Activated CD4-positive, alpha-beta T cell treated with anti-CD3 and anti-CD28 coated beads, Interleukin-2, amount 10 ng/mL, durations not matched to agents 7 days and 5 days (primary cell): ENCODE data around the gene ZBTB9. TPM values are rescaled to one million over a fixed set of nuclear protein-coding genes. Genes with fewer than 3 reads are reported as not detected.
A peak's percentile ranks its signal among the peaks of the same experiment; 100 is the strongest.

Source experiments
- CTCF ChIA-PET: fragments of 350-600 bp; sonication (Branson Sonifier 250); formaldehyde crosslinking; loops from one replicate; lab custom pipeline; 2021; ENCODE audit warnings: antibody characterized with exemption; lab: Charles Lee
- POLR2A ChIA-PET: fragments of 350-600 bp; sonication (Branson Sonifier 250); formaldehyde crosslinking; loops from one replicate; lab custom pipeline; 2021; ENCODE audit warnings: antibody characterized with exemption; lab: Charles Lee
- DNase-seq: peaks from one replicate; pipeline ENCODE4 v3.0.0-alpha.2; 2020
- H3K27ac Mint-ChIP-seq: one replicate; pipeline ENCODE4 v1.8.0; 2021; ENCODE audit warnings: mild to moderate bottlenecking, moderate library complexity, mixed read lengths
- H3K27me3 Mint-ChIP-seq: one replicate; pipeline ENCODE4 v1.8.0; 2021; ENCODE audit warnings: mixed read lengths
- H3K36me3 Mint-ChIP-seq: one replicate; pipeline ENCODE4 v1.8.0; 2021; ENCODE audit warnings: low read depth, mixed read lengths
- H3K4me1 Mint-ChIP-seq: one replicate; pipeline ENCODE4 v1.8.0; 2021; ENCODE audit warnings: mixed read lengths
- H3K4me3 Mint-ChIP-seq: one replicate; pipeline ENCODE4 v1.8.0; 2021; ENCODE audit warnings: mild to moderate bottlenecking, moderate library complexity, mixed read lengths
- H3K9me3 Mint-ChIP-seq: one replicate; pipeline ENCODE4 v1.8.0; 2021; ENCODE audit warnings: mixed read lengths
- total RNA-seq, 2 experiments: library from RNA; stranded (reverse); gene quantifications; one replicate each; pipeline ENCODE4 v1.2.3, GENCODE V29; 2021

Gene ZBTB9
- 1 to 10 TPM; 9.0 to 9.9 TPM for total RNA-seq

DNA sequence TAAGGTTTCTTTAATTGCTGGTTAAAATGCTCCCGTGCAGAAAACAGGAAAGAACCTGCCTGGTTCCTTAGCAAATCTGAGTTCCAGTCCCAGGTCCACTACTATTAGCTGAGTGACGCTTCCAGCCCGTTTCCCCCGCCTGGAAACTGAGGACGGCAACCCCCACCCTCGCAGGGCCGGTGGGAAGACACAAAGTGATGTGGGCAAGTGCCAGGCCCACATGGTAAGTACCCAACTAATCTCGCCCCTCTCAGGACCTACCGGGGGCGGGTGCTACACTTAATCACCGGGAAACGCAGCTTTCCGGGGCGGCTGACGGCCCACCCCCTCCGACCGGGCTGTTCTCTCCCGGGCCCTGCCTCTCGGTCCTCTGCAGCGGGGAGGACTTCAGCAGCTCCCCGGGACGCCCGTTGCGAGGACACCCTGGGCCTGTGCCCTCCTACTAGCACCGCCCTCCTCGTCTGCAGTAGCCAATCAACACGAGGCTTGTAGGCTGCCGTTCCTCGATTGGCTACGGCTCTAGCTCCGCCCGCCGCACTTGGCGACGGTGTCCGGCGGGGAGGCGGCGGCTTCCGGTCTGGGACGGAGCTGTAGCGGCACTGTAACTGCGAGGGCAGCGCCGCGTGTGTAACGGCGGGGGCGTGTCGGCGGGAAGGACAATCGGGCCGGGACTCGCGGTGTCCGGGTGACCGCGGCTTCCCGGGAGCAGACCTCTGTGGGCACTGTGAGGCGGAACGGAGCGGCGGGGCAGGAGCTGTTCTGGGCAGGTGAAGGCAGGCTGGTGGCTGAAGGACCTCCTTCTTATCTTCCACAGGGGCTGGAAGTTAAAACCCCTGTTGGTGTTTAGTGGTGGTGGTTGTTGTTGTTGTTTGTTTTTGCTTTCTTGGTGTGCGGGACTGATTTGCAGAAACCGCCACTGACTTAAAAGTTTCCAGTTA is at the start of gene ZBTB9:
TSS of gene ZBTB9 (plus strand) at position 568 of the 938 bp plus-strand sequence. CDS start 525 bp downstream, outside the sequence.
- peak; percentile 97 for DNase-seq
- no peaks in the 10 kb centered on the region for H3K27me3 Mint-ChIP-seq
- ChIA-PET CTCF (interaction anchor here (0.8 to 1.8 kb wide), 10 partner anchors 7 to 315 kb away, joined by 3 to 7 read pairs (median 4); partner anchors contain the start of gene UQCC2), POLR2A (interaction anchor here (0.5 to 1.0 kb wide), 4 partner anchors 14 to 166 kb away, joined by 3 to 9 read pairs (median 4); no protein-coding TSS in a partner anchor)
- H3K4me3 Mint-ChIP-seq: peak within 1 kb of the TSS; percentile 91
- peaks cover 27% of the 10 kb centered on the region for H3K4me1 Mint-ChIP-seq
- H3K27ac Mint-ChIP-seq: peak within 1 kb of the TSS; percentile 90
- H3K9me3 Mint-ChIP-seq: no peaks in the 10 kb centered on the region
- H3K36me3 Mint-ChIP-seq: peaks cover 18% of the 10 kb centered on the region

GRCh38 chr6:33404884-33405283 is 49.5 kb upstream of the ZBTB9 start:
- no peak for DNase-seq
- ChIA-PET CTCF (interaction anchor here (1.0 to 1.1 kb wide), 2 partner anchors 9 to 11 kb away, joined by 3 read pairs; no protein-coding TSS in a partner anchor), POLR2A (no interaction called here)
- Mint-ChIP-seq H3K4me1 (peaks cover 43% of the 10 kb centered on the region), H3K9me3 (no peaks in the 10 kb centered on the region), H3K27me3 (no peaks in the 10 kb centered on the region), H3K36me3 (peaks cover 78% of the 10 kb centered on the region), H3K27ac (peak overlapping the region; percentile 17), H3K4me3 (no peak overlapping the region)

DNA sequence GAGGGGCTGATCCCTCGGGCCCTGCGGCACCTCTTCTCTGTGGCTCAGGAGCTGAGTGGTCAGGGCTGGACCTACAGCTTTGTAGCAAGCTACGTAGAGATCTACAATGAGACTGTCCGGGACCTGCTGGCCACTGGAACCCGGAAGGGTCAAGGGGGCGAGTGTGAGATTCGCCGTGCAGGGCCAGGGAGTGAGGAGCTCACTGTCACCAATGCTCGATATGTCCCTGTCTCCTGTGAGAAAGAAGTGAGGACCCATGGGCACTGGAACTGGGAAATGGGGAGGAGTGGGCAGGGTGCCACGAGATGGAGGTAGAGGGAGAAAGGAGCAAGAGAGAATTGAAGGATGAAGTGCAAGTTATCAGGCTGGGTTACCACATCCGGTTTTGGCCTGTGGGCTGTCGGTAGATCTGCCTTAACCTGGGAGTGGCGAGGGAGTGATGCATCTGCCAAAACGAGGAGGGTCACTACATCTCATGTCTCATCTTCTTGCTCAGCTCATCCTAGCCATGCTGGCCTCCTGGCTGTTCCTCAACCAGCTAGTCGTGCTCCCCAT is 48.9 kb upstream of the ZBTB9 start:
- no peak for DNase-seq
- H3K36me3 Mint-ChIP-seq: peaks cover 76% of the 10 kb centered on the region
- no peak overlapping the region for H3K4me3 Mint-ChIP-seq
- POLR2A ChIA-PET: no interaction called here
- CTCF ChIA-PET: interaction anchor here (0.9 to 1.1 kb wide), 4 partner anchors 9 to 13 kb away, joined by 3 to 4 read pairs (median 3); partner anchors contain the start of gene KIFC1
- peaks cover 46% of the 10 kb centered on the region for H3K4me1 Mint-ChIP-seq
- H3K27ac Mint-ChIP-seq: peak overlapping the region; percentile 69
- no peaks in the 10 kb centered on the region for H3K9me3 Mint-ChIP-seq
- H3K27me3 Mint-ChIP-seq: no peaks in the 10 kb centered on the region

DNA sequence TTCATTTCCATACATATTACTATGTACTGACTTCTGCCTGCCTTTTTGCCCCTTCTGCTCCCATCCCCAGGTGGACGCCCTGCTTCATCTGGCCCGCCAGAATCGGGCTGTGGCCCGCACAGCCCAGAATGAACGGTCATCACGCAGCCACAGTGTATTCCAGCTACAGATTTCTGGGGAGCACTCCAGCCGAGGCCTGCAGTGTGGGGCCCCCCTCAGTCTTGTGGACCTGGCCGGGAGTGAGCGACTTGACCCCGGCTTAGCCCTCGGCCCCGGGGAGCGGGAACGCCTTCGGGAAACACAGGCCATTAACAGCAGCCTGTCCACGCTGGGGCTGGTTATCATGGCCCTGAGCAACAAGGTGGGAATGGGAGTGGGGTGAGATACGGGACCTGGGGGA is 48.2 kb upstream of the ZBTB9 start:
- Mint-ChIP-seq H3K9me3 (no peaks in the 10 kb centered on the region), H3K4me3 (no peak overlapping the region), H3K27me3 (no peaks in the 10 kb centered on the region), H3K4me1 (peaks cover 46% of the 10 kb centered on the region), H3K36me3 (peaks cover 71% of the 10 kb centered on the region), H3K27ac (peak overlapping the region; percentile 81)
- ChIA-PET POLR2A (no interaction called here), CTCF (interaction anchor here (0.9 kb wide), 2 partner anchors 11 to 14 kb away, joined by 3 to 4 read pairs; partner anchors contain the start of gene KIFC1)
- no peak for DNase-seq

- H3K27ac Mint-ChIP-seq: no peak overlapping the region
- H3K4me1 Mint-ChIP-seq: peaks cover 52% of the 10 kb centered on the region
- no peaks in the 10 kb centered on the region for H3K27me3 Mint-ChIP-seq
- no peaks in the 10 kb centered on the region for H3K9me3 Mint-ChIP-seq
- CTCF ChIA-PET: interaction anchor here (0.6 to 1.9 kb wide), 4 partner anchors 12 to 557 kb away, joined by 3 to 5 read pairs (median 4); no protein-coding TSS in a partner anchor
- no peak for DNase-seq
- H3K36me3 Mint-ChIP-seq: peaks cover 65% of the 10 kb centered on the region
- POLR2A ChIA-PET: no interaction called here
- no peak overlapping the region for H3K4me3 Mint-ChIP-seq
Measured at GRCh38 chr6:33407132-33407718, 47.2 kb upstream of the ZBTB9 start.

DNA sequence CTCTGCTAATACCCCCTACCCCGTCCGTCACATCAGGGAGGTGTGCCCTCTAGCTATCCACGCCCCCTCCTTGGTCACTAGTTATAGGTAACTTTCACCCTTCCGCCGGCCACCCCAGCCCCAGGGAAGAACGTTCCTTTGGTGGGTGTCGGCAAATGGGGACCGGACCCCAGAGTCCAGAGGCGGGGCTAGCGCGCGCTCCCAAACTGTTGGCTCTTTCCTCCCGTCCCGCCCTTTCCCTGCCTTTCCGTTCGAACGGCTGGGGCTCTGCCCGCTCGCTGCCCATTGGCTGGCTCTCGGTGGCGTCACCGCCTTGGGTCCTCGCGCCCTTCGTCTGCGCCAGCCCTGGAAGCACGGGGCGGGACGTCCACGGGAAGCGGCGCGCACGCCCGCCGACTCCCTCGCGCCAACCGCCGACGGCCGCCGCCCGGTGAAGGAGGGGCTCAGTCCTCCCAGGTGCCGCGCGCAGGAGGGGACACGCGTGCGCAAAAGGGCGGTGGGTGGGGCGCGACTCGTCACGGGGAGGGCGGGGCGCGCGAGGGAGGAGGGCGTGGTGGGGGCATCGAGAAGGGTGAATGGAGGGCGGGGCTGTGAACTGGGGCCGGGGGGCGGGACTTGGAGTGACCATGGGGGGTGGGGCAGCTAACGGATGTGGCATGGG is 44.2 kb upstream of the ZBTB9 start:
- peaks cover 61% of the 10 kb centered on the region for H3K4me1 Mint-ChIP-seq
- H3K27me3 Mint-ChIP-seq: no peaks in the 10 kb centered on the region
- POLR2A ChIA-PET: interaction anchor here (1.0 to 1.4 kb wide), 3 partner anchors 10 to 66 kb away, joined by 3 read pairs; partner anchors contain the start of gene SYNGAP1
- no peaks in the 10 kb centered on the region for H3K9me3 Mint-ChIP-seq
- peaks cover 60% of the 10 kb centered on the region for H3K36me3 Mint-ChIP-seq
- H3K4me3 Mint-ChIP-seq: peak overlapping the region; percentile 78
- H3K27ac Mint-ChIP-seq: peak overlapping the region; percentile 97
- peak; percentile 97 for DNase-seq
- CTCF ChIA-PET: interaction anchor here (0.7 to 1.2 kb wide), 4 partner anchors 9 to 162 kb away, joined by 3 read pairs; no protein-coding TSS in a partner anchor

- Mint-ChIP-seq H3K27me3 (no peaks in the 10 kb centered on the region), H3K36me3 (peaks cover 55% of the 10 kb centered on the region), H3K4me1 (peaks cover 60% of the 10 kb centered on the region), H3K9me3 (no peaks in the 10 kb centered on the region), H3K4me3 (peak within 1 kb of the TSS; percentile 78), H3K27ac (peak within 1 kb of the TSS; percentile 97)
- CTCF ChIA-PET: interaction anchor here (0.9 to 1.2 kb wide), 3 partner anchors 8 to 17 kb away, joined by 3 read pairs; no protein-coding TSS in a partner anchor
- DNase-seq: peak; percentile 76
- POLR2A ChIA-PET: interaction anchor here (0.6 to 1.4 kb wide), 3 partner anchors 20 to 160 kb away, joined by 3 to 4 read pairs (median 3); no protein-coding TSS in a partner anchor
Measured at GRCh38 chr6:33410711-33411631, 43.4 kb upstream of the ZBTB9 start, which contains the start of gene PHF1. Gene PHF1, plus strand, starts transcription at chr6:33411014. Its CDS starts 1,250 bp downstream, at chr6:33412264.

DNA sequence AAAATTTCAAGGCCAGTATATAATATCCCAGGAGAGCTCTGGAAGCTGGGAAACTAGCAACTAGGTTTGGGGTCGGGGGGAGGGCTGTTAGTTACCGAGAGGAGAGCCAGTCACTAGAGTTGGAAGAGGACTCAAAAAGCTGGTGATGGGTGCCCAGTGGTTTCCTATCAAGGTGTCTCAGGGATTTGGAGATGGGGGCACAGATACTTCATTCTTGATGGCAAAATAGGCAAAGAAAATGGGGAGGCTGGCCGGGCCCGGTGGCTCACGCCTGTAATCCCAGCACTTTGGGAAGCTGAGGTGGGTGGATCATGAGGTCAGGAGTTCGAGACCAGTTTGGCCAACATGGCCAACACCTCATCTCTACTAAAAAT is 42.8 kb upstream of the ZBTB9 start:
- ChIA-PET POLR2A (interaction anchor here (0.6 kb wide), 1 partner anchor 159 kb away, joined by 4 read pairs; no protein-coding TSS in a partner anchor), CTCF (interaction anchor here (1.1 kb wide), 1 partner anchor 15 kb away, joined by 3 read pairs; no protein-coding TSS in a partner anchor)
- Mint-ChIP-seq H3K27me3 (no peaks in the 10 kb centered on the region), H3K4me3 (peak overlapping the region; percentile 74), H3K9me3 (no peaks in the 10 kb centered on the region), H3K4me1 (peaks cover 65% of the 10 kb centered on the region), H3K27ac (peak overlapping the region; percentile 82), H3K36me3 (peaks cover 53% of the 10 kb centered on the region)
- no peak for DNase-seq

DNA sequence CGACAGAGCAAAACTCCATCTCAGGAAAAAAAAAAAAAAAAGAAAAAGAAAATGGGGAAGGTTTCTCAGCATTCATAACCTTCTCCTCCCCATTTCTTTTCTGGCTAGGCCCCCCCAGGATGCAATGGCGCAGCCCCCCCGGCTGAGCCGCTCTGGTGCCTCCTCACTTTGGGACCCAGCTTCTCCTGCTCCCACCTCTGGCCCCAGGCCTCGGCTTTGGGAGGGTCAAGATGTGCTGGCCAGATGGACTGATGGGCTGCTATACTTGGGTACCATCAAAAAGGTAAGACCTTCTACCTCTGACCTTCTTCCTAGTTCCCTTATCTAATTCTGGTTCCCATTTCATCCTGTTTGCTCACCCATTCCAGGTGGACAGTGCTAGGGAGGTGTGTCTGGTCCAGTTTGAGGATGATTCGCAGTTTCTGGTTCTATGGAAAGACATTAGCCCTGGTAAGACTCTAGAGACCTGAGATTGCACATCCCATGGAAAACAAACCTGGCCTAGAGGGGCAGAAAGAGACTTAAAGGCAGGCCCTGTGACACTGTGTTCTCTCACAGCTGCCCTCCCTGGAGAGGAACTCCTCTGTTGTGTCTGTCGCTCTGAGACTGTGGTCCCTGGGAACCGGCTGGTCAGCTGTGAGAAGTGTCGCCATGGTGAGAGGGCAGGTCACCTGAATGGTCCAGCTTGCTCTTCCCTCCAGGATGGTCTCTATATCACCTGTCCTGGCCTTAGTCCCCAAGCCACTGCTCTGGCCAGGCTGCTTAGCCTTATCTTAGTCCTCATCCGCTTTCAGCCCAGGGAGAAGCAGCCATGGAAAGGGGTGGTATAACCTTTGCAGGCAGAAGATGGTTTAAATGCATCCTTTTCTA is 42.0 kb upstream of the ZBTB9 start:
- ChIA-PET POLR2A (no interaction called here), CTCF (interaction anchor here (1.1 kb wide), 1 partner anchor 16 kb away, joined by 3 read pairs; no protein-coding TSS in a partner anchor)
- Mint-ChIP-seq H3K27ac (peak overlapping the region; percentile 82), H3K4me3 (peak overlapping the region; percentile 55), H3K4me1 (peaks cover 71% of the 10 kb centered on the region), H3K36me3 (peaks cover 48% of the 10 kb centered on the region), H3K27me3 (no peaks in the 10 kb centered on the region), H3K9me3 (no peaks in the 10 kb centered on the region)
- no peak for DNase-seq
